IPS DF 6.9 (cell line): ENCODE results near the gene CEP63.

Experiments used
- DNase-seq: peaks from one replicate; pipeline ENCODE4 v3.0.0-alpha.2; 2013; ENCODE audit warnings: low read depth, low spot score
- H3K27ac ChIP-seq: one replicate; pipeline ENCODE4 v1.5.1; 2013; ENCODE audit warnings: low read length, control low read depth
- H3K27me3 ChIP-seq: 2 replicates; pipeline ENCODE4 v1.6.1; 2013; ENCODE audit warnings: mild to moderate bottlenecking, low read length; ENCODE audit not compliant: control insufficient read depth, insufficient read depth
- H3K36me3 ChIP-seq: 2 replicates; pipeline ENCODE4 v1.6.1; 2013; ENCODE audit warnings: low read length; ENCODE audit not compliant: control insufficient read depth, insufficient read depth
- H3K4me1 ChIP-seq: 2 replicates; pipeline ENCODE4 v1.6.1; 2013; ENCODE audit warnings: low read length; ENCODE audit not compliant: control insufficient read depth, insufficient read depth
- H3K4me3 ChIP-seq: 2 replicates; pipeline ENCODE4 v1.5.1; 2013; ENCODE audit warnings: mild to moderate bottlenecking, low read length
- H3K9me3 ChIP-seq: 2 replicates; pipeline ENCODE4 v1.6.1; 2013; ENCODE audit warnings: low read length, inconsistent platforms; ENCODE audit not compliant: control insufficient read depth, insufficient read depth
- WGBS: extraction: QIAGEN DNeasy Blood & Tissue Kit; methylation state at CpG from one replicate; pipeline ENCODE4 v1.1.7; 2013; ENCODE audit warnings: mixed read lengths, missing lambda C conversion rate; ENCODE audit not compliant: insufficient read length, insufficient coverage; 5-methylcytosine and 5-hydroxymethylcytosine counted together

The CEP63 gene

DNA sequence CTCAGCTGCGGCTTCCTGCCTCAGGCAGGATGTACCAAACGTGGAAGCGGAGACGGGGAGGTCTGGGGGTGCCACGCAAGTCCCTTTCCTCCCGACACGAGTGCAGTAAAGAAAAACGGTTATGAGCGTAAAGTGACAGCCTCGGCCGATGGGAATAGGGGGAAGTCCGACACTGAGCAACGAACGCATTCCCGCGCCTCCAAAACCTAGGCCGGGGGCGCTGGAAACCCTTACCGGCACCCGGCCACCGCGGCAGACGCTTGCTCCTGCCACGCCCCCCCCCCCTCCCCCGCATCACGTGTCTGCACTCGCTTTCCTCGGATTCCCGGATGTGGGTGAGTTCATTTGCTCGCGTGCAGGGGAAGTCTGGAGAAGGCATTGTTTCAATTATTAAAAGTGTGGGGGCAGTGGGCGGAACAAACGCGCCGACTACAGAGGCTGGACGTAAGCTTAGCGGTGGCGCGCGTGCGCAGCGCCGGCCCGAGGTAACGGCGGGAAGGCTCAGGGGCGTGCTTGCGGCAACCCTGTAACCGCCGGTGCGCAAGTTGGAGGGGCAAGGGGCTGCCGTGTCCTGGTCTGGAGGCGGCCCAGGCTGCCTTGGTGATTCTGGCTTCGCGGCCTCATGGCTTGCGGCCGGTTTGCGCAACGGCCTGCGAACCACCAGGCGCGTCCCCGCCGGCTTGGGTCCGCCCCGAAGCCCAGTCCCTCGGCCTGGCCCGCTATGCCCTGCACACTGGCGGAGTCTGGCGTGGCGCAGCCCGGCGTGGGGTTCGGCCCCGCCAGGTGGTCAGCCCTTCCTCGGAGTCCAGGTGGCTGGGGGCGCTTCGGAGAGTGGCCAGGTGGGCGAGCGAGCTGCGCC lies at the start of gene CEP63, which contains the start of gene ANAPC13:
Gene CEP63, plus strand, starts transcription at position 340 of the 859 bp plus-strand sequence. CDS start 9,264 bp downstream, outside the sequence.
Gene ANAPC13, minus strand, starts transcription at position 268 of the 859 bp plus-strand sequence. CDS start 3,081 bp downstream, outside the sequence.
- H3K4me1 ChIP-seq = peaks cover 3% of the 10 kb centered on the region; the same call in 1 of the 2 replicates
- no peaks in the 10 kb centered on the region for H3K27me3 ChIP-seq
- no CpG with 5 or more reads among the region's 81 CpGs for WGBS
- H3K9me3 ChIP-seq = no peaks in the 10 kb centered on the region
- DNase-seq = peak; percentile 90
- H3K27ac ChIP-seq = no peak within 1 kb of the TSS
- H3K36me3 ChIP-seq = peaks cover 8% of the 10 kb centered on the region; the same call in 1 of the 2 replicates
- peak within 1 kb of the TSS; percentile 65 for H3K4me3 ChIP-seq

- no peaks in the 10 kb centered on the region for H3K27me3 ChIP-seq
- no peaks in the 10 kb centered on the region for H3K36me3 ChIP-seq
- no peaks in the 10 kb centered on the region for H3K9me3 ChIP-seq
- DNase-seq = no peak
- H3K4me1 ChIP-seq = no peaks in the 10 kb centered on the region
- WGBS = no CpG with 5 or more reads among the region's 3 CpGs
- H3K27ac ChIP-seq = no peak overlapping the region
- no peak overlapping the region for H3K4me3 ChIP-seq
These were observed 48.6 kb upstream of the CEP63 start for GRCh38 chr3:134437211-134437752.

- Histone ChIP-seq H3K36me3 (no peaks in the 10 kb centered on the region), H3K27me3 (no peaks in the 10 kb centered on the region), H3K4me3 (no peak overlapping the region), H3K27ac (no peak overlapping the region), H3K9me3 (no peaks in the 10 kb centered on the region), H3K4me1 (no peaks in the 10 kb centered on the region)
- no peak for DNase-seq
- WGBS = no CpG with 5 or more reads among the region's 1 CpG
These were observed 44.5 kb upstream of the CEP63 start for GRCh38 chr3:134441321-134441720.

- Histone ChIP-seq H3K36me3 (no peaks in the 10 kb centered on the region), H3K27ac (no peak overlapping the region), H3K9me3 (no peaks in the 10 kb centered on the region), H3K4me3 (no peak overlapping the region), H3K4me1 (no peaks in the 10 kb centered on the region), H3K27me3 (no peaks in the 10 kb centered on the region)
- DNase-seq = no peak
- WGBS = no CpG with 5 or more reads among the region's 2 CpGs
These were observed 44.0 kb upstream of the CEP63 start for GRCh38 chr3:134441821-134442220.

GRCh38 chr3:134445095-134445494 lies 40.8 kb upstream of the CEP63 start:
- DNase-seq = no peak
- Histone ChIP-seq H3K9me3 (no peaks in the 10 kb centered on the region), H3K36me3 (no peaks in the 10 kb centered on the region), H3K4me1 (peaks cover 1% of the 10 kb centered on the region; the same call in 1 of the 2 replicates), H3K4me3 (no peak overlapping the region), H3K27ac (no peak overlapping the region), H3K27me3 (no peaks in the 10 kb centered on the region)
- no CpG with 5 or more reads among the region's 1 CpG for WGBS

GRCh38 chr3:134445636-134446035 lies 40.2 kb upstream of the CEP63 start:
- peaks cover 1% of the 10 kb centered on the region; the same call in 1 of the 2 replicates for H3K4me1 ChIP-seq
- no peak overlapping the region for H3K4me3 ChIP-seq
- no CpG with 5 or more reads among the region's 1 CpG for WGBS
- no peaks in the 10 kb centered on the region for H3K9me3 ChIP-seq
- H3K36me3 ChIP-seq = no peaks in the 10 kb centered on the region
- no peak overlapping the region for H3K27ac ChIP-seq
- no peaks in the 10 kb centered on the region for H3K27me3 ChIP-seq
- no peak for DNase-seq

DNA sequence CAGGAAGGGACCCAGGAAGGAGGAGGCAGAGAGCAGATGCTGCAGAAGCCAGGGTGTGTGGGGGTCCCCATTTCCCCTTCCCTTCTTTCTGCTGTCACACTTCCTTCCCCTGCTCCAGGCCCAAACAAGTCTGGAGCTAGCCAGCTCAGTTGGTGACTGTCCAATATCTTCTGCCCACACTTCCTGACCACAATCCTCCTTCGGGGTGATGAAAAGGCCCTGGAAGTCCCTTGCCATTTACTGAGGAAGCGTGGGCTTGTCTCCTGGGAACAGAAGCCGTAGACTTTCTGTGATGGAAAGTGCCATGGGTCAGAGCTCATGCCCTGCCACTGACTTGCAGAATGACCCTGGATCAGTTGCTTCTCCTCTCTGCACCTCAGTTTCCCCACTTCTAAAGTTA lies 39.1 kb upstream of the CEP63 start:
- DNase-seq = no peak
- Histone ChIP-seq H3K4me3 (no peak overlapping the region), H3K4me1 (peaks cover 1% of the 10 kb centered on the region; the same call in 1 of the 2 replicates), H3K36me3 (no peaks in the 10 kb centered on the region), H3K27me3 (no peaks in the 10 kb centered on the region), H3K9me3 (no peaks in the 10 kb centered on the region), H3K27ac (no peak overlapping the region)
- WGBS = no CpG with 5 or more reads among the region's 3 CpGs

- Histone ChIP-seq H3K36me3 (no peaks in the 10 kb centered on the region), H3K4me3 (no peak overlapping the region), H3K9me3 (no peaks in the 10 kb centered on the region), H3K4me1 (peaks cover 1% of the 10 kb centered on the region; the same call in 1 of the 2 replicates), H3K27ac (no peak overlapping the region), H3K27me3 (no peaks in the 10 kb centered on the region)
- no peak for DNase-seq
- WGBS = no CpG with 5 or more reads among the region's 1 CpG
These were observed 38.5 kb upstream of the CEP63 start for GRCh38 chr3:134447351-134447750.

DNA sequence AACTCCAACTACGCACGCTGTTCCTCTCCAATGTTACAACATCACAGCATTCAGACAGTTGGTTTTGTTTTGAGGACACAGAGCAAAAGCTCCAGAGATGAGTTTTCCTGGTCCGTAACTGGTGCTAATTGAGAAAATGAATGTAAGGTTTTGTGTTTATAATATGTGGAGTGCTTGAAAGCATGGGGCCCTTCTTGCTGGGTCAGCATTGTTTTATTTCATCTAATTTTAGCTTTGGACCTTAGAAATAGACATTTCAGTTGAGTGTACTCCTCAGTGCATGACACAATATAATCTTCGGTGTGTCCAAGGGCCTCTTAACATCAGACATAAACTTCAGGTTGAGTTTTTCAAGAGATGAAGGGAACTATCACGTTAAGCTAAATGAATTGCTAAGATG lies 37.2 kb upstream of the CEP63 start:
- H3K27me3 ChIP-seq = no peaks in the 10 kb centered on the region
- H3K27ac ChIP-seq = no peak overlapping the region
- H3K4me1 ChIP-seq = peaks cover 1% of the 10 kb centered on the region; the same call in 1 of the 2 replicates
- no peak overlapping the region for H3K4me3 ChIP-seq
- DNase-seq = no peak
- no peaks in the 10 kb centered on the region for H3K9me3 ChIP-seq
- WGBS = no CpG with 5 or more reads among the region's 5 CpGs
- no peaks in the 10 kb centered on the region for H3K36me3 ChIP-seq

DNA sequence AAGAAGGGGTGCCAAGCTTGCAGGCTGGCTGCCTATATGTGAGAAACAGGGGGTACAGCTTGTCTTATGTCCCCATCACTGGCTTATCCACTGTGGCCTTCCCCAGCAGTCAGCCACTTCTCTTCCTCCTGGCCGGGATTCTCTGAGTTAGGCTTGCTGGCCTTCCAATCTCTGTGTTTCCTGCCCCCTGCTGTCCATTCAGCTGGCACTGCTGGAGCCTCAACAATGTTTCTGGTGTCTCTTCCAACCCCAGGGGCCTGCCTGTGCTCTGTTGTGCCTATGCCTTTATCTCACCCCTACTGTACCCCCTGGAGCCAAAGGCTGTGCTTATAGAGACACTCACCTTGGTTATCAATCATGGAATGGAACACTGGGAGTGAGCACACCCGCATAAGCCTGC lies 36.6 kb upstream of the CEP63 start:
- no peaks in the 10 kb centered on the region for H3K36me3 ChIP-seq
- no peaks in the 10 kb centered on the region for H3K27me3 ChIP-seq
- no CpG with 5 or more reads among the region's 2 CpGs for WGBS
- peaks cover 1% of the 10 kb centered on the region; the same call in 1 of the 2 replicates for H3K4me1 ChIP-seq
- no peaks in the 10 kb centered on the region for H3K9me3 ChIP-seq
- no peak overlapping the region for H3K4me3 ChIP-seq
- no peak for DNase-seq
- H3K27ac ChIP-seq = no peak overlapping the region
